Smooth muscle cell (in vitro differentiated cells): Measurements from ENCODE around the gene ALDH4A1. TPM values are rescaled to one million over a fixed set of nuclear protein-coding genes. Genes with fewer than 3 reads are reported as not detected.

ENCODE experiments used
- DNase-seq: peaks from one replicate; lab custom pipeline; 2025; ENCODE audit not compliant: unreplicated experiment; lab: John Stamatoyannopoulos, UW
- H2AFZ ChIP-seq: fragments of 200-600 bp; sonication (generic); 2 replicates; pipeline ENCODE4 v1.6.0; 2016; ENCODE audit warnings: antibody characterized with exemption, low read depth, mild to moderate bottlenecking
- H3F3A ChIP-seq: fragments of 200-600 bp; sonication (generic); 2 replicates; pipeline ENCODE4 v1.6.0; 2017; ENCODE audit warnings: antibody characterized with exemption, low read depth
- H3K27ac ChIP-seq: fragments of 200-600 bp; sonication (generic); 2 replicates; pipeline ENCODE4 v1.5.1; 2016; ENCODE audit warnings: low read depth, mild to moderate bottlenecking
- H3K27me3 ChIP-seq: fragments of 200-600 bp; sonication (generic); 2 replicates; pipeline ENCODE4 v1.6.1; 2016; ENCODE audit warnings: low read depth, mild to moderate bottlenecking
- H3K36me3 ChIP-seq: fragments of 200-600 bp; sonication (generic); 2 replicates; pipeline ENCODE4 v1.5.1; 2016; ENCODE audit warnings: low read depth
- H3K4me1 ChIP-seq: fragments of 200-600 bp; sonication (generic); 2 replicates; pipeline ENCODE4 v1.5.1; 2016; ENCODE audit warnings: low read depth
- H3K4me2 ChIP-seq: fragments of 200-600 bp; sonication (generic); 2 replicates; pipeline ENCODE4 v1.6.0; 2016; ENCODE audit warnings: mild to moderate bottlenecking
- H3K4me3 ChIP-seq: fragments of 200-600 bp; sonication (generic); 2 replicates; pipeline ENCODE4 v1.5.1; 2016; ENCODE audit warnings: mild to moderate bottlenecking
- H3K79me2 ChIP-seq: fragments of 200-600 bp; sonication (generic); 2 replicates; pipeline ENCODE4 v1.6.0; 2016; ENCODE audit warnings: low read depth, mild to moderate bottlenecking
- H3K9ac ChIP-seq: fragments of 200-600 bp; sonication (generic); 2 replicates; pipeline ENCODE4 v1.6.0; 2016; ENCODE audit warnings: low read depth
- H3K9me3 ChIP-seq: fragments of 200-600 bp; sonication (generic); replicated peaks from 2 replicates; pipeline ENCODE4 v1.5.1; 2016; ENCODE audit warnings: low read depth
- H4K20me1 ChIP-seq: fragments of 200-600 bp; sonication (generic); 2 replicates; pipeline ENCODE4 v1.6.0; 2016; ENCODE audit warnings: low read depth
- CTCF ChIP-seq: fragments of 200-600 bp; sonication (generic); IDR thresholded peaks from 2 replicates; pipeline ENCODE4 v1.5.1; 2017; ENCODE audit warnings: borderline replicate concordance, mild to moderate bottlenecking, antibody characterized with exemption; ENCODE audit not compliant: insufficient read depth, poor library complexity, severe bottlenecking
- WGBS: methylation state at CpG from one replicate; pipeline ENCODE4 v1.1.7; 2016; ENCODE audit warnings: low lambda C conversion rate; 5-methylcytosine and 5-hydroxymethylcytosine counted together
- polyA plus RNA-seq: library from polyadenylated mRNA; unstranded; fragments of >200 nt; fragmentation: Nextera tagmentation; extraction: Ambion mirVana; gene quantifications from 2 replicates; pipeline ENCODE4 v1.2.1, GENCODE V29; 2016
- total RNA-seq: library from RNA; depleted of rRNA; stranded (reverse); fragments of >200 nt; gene quantifications from 2 replicates; pipeline ENCODE4 v1.2.3, GENCODE V29; 2014

Gene ALDH4A1
- total and polyA plus RNA-seq, 2 experiments from 2014 or later: 4.8 to 7.2 TPM

- H3K27ac ChIP-seq: peak overlapping the region; percentile 62
- no peak overlapping the region for H2AFZ ChIP-seq
- H3K9me3 ChIP-seq: no peaks in the 10 kb centered on the region
- DNase-seq: no peak
- 77% methylated on average over 7 of the region's 7 CpGs for WGBS
- peaks cover 99% of the 10 kb centered on the region for H3K79me2 ChIP-seq
- TF ChIP-seq CTCF: no peak
- peak overlapping the region; percentile 37 for H3K4me2 ChIP-seq
- peaks cover 29% of the 10 kb centered on the region for H3K4me1 ChIP-seq
- no peaks in the 10 kb centered on the region for H3K27me3 ChIP-seq
- H3K9ac ChIP-seq: no peak overlapping the region
- H4K20me1 ChIP-seq: peaks cover 90% of the 10 kb centered on the region
- H3K36me3 ChIP-seq: no peaks in the 10 kb centered on the region
- H3F3A ChIP-seq: peaks cover 14% of the 10 kb centered on the region
- H3K4me3 ChIP-seq: no peak overlapping the region
Observed at GRCh38 chr1:18939398-18940302, 37.3 kb upstream of the ALDH4A1 start.

- H3K9me3 ChIP-seq: no peaks in the 10 kb centered on the region
- H4K20me1 ChIP-seq: peaks cover 94% of the 10 kb centered on the region
- peaks cover 9% of the 10 kb centered on the region for H3F3A ChIP-seq
- no peak overlapping the region for H3K4me3 ChIP-seq
- H3K27me3 ChIP-seq: no peaks in the 10 kb centered on the region
- peaks cover 29% of the 10 kb centered on the region for H3K4me1 ChIP-seq
- no peak for TF ChIP-seq CTCF
- H3K79me2 ChIP-seq: peaks cover 98% of the 10 kb centered on the region
- no peaks in the 10 kb centered on the region for H3K36me3 ChIP-seq
- no peak overlapping the region for H2AFZ ChIP-seq
- H3K9ac ChIP-seq: no peak overlapping the region
- peak overlapping the region; percentile 54 for H3K4me2 ChIP-seq
- peak overlapping the region; percentile 62 for H3K27ac ChIP-seq
- WGBS: 45% methylated on average over 2 of the region's 2 CpGs
- no peak for DNase-seq
Observed at GRCh38 chr1:18938707-18939070, 36.3 kb upstream of the ALDH4A1 start.

GRCh38 chr1:18938008-18938706 is 35.8 kb upstream of the ALDH4A1 start:
- Histone ChIP-seq H3K36me3 (no peaks in the 10 kb centered on the region), H3K9ac (no peak overlapping the region), H4K20me1 (peaks cover 94% of the 10 kb centered on the region), H3K79me2 (peaks cover 98% of the 10 kb centered on the region), H3K4me1 (peaks cover 29% of the 10 kb centered on the region), H3K9me3 (no peaks in the 10 kb centered on the region), H3K27me3 (no peaks in the 10 kb centered on the region), H3K27ac (peak overlapping the region; percentile 62), H3K4me3 (no peak overlapping the region), H3F3A (peaks cover 6% of the 10 kb centered on the region), H3K4me2 (peak overlapping the region; percentile 54), H2AFZ (no peak overlapping the region)
- DNase-seq: no peak
- TF ChIP-seq CTCF: no peak
- whole genome bisulfite sequencing: 71% methylated on average over 14 of the region's 14 CpGs
